ENCODE results near the gene ADCY2. TPM values are rescaled to one million over a fixed set of nuclear protein-coding genes. Genes with fewer than 3 reads are reported as not detected.

The ADCY2 gene
- polyA plus RNA-seq, 1 of the 3 experiments (the other 2 are of a cell fraction), result not detected

DNA sequence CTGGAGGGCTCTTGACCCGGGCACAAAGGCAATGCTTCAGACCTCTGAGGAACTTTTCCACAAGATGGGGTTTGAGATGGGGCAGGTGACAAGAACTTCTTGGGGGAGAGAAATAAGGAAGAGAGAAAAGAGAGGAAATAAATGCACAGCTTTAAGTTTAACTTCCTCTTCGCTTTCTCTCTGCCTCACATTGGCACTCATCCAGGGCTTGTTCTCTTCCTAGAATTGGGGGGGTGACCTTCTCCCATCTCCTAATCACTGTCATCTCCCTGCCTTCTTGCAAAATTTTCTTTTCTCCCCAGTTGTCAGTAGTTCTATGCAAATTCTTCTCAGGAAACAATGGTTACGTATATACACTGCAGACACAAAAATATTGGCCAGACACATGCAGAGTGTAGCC is 19.1 kb upstream of the ADCY2 start:
- Histone ChIP-seq H3K79me2 (ENCODE audit: insufficient read depth) (no peaks in the 10 kb centered on the region), H3K27ac (ENCODE audit: low read depth in 2 of 2, low read length in 1 of 2) (no peak overlapping the region), H2AFZ (ENCODE audit: low read depth) (no peak overlapping the region), H3K4me2 (no peak overlapping the region), H3K4me3 (ENCODE audit: low read depth in 2 of 2, low read length in 1 of 2) (no peak overlapping the region), H3K36me3 (replicated peaks in 1 of 2; ENCODE audit: control insufficient read depth in 1 of 2, insufficient read depth in 2 of 2, low read length in 1 of 2) (no peaks in the 10 kb centered on the region), H3K4me1 (ENCODE audit: control insufficient read depth in 1 of 2, insufficient read depth in 2 of 2, low read depth in 1 of 2, low read length in 1 of 2) (no peaks in the 10 kb centered on the region), H3K9ac (no peak overlapping the region), H3K9me2 (no peaks in the 10 kb centered on the region), H4K20me1 (ENCODE audit: insufficient read depth) (no peaks in the 10 kb centered on the region), H3K27me3 (ENCODE audit: insufficient read depth) (no peaks in the 10 kb centered on the region), H3K9me3 (no peaks in the 10 kb centered on the region), H3F3A (replicated peaks; ENCODE audit: insufficient read depth) (no peaks in the 10 kb centered on the region)
- TF ChIP-seq EZH2phosphoT487 (IDR thresholded peaks at IDR 0.05; ENCODE audit: borderline replicate concordance, low read depth) (no peak), MEF2A (IDR thresholded peaks at IDR 0.05; ENCODE audit: borderline replicate concordance, low read depth) (no peak), POLR2AphosphoS5 (IDR thresholded peaks at IDR 0.05; ENCODE audit: low read depth, low read length) (no peak), ELF1 (IDR thresholded peaks at IDR 0.05) (no peak)
- ChIA-PET POLR2A (no interaction called here), CTCF (no interaction called here)
- DNase-seq, result no peak
- 0% methylated on average over 3 of the region's 3 CpGs for WGBS (ENCODE audit: low lambda C conversion rate)

DNA sequence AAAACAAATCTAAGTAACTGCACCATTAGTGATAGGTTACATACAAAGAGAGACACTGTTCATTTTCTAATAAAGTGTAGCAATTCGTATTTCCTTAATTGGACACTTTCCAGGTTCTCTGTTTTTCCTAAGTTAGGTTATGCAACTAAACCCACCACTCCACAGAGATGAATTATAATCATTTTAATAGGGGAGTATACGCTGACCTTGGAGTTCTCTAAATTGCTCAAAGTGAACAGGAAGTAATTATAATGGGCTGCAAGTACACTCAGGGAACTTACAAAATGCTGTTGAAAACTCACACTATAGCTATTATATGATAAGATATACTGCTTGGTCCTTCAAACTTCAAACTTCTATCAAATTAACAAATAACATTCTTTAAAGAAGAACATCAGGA is 18.2 kb upstream of the ADCY2 start:
- H3K27ac ChIP-seq (ENCODE audit: low read depth in 2 of 2, low read length in 1 of 2), result no peak overlapping the region
- 4% methylated on average over 2 of the region's 2 CpGs for WGBS (ENCODE audit: low lambda C conversion rate)

DNA sequence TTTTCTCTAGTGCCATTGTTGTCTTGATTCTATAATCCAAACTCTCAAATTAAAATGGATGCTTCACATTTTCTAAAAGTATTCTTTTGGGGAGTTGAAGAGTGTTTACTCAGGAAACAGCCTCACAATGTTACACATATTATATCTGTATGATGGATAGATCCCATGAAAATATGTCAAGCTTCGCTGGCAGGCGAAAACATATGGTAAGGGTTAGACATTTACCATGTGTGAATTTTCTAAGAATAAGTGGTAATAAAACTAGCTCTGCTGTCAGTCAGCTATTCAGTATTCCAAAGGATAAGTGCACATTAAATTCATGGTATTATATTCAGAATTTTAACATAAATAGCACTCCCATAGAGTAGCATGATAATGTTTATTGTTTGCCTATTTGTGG is 13.3 kb upstream of the ADCY2 start:
- no peaks in the 10 kb centered on the region for H3K9me3 ChIP-seq
- H3K36me3 ChIP-seq (replicated peaks in 1 of 2; ENCODE audit: control insufficient read depth in 1 of 2, insufficient read depth in 2 of 2, low read length in 1 of 2), result no peaks in the 10 kb centered on the region
- no peaks in the 10 kb centered on the region for H3F3A ChIP-seq (replicated peaks; ENCODE audit: insufficient read depth)
- no peaks in the 10 kb centered on the region for H3K9me2 ChIP-seq
- H4K20me1 ChIP-seq (ENCODE audit: insufficient read depth), result no peaks in the 10 kb centered on the region
- POLR2A ChIA-PET, result no interaction called here
- 2% methylated on average over 2 of the region's 2 CpGs for WGBS (ENCODE audit: low lambda C conversion rate)
- H3K9ac ChIP-seq, result no peak overlapping the region
- no peaks in the 10 kb centered on the region; the same call in 1 of the 2 replicates for H3K27me3 ChIP-seq (ENCODE audit: insufficient read depth)
- no peak overlapping the region for H2AFZ ChIP-seq (ENCODE audit: low read depth)
- CTCF ChIA-PET, result no interaction called here
- no peaks in the 10 kb centered on the region for H3K79me2 ChIP-seq (ENCODE audit: insufficient read depth)
- H3K4me1 ChIP-seq (ENCODE audit: control insufficient read depth in 1 of 2, insufficient read depth in 2 of 2, low read depth in 1 of 2, low read length in 1 of 2), result no peaks in the 10 kb centered on the region
- H3K4me2 ChIP-seq, result no peak overlapping the region
- no peak overlapping the region for H3K27ac ChIP-seq (ENCODE audit: low read depth in 2 of 2, low read length in 1 of 2)
- H3K4me3 ChIP-seq (ENCODE audit: low read depth in 2 of 2, low read length in 1 of 2), result no peak overlapping the region
- DNase-seq, result no peak
- TF ChIP-seq, protein P1, sequence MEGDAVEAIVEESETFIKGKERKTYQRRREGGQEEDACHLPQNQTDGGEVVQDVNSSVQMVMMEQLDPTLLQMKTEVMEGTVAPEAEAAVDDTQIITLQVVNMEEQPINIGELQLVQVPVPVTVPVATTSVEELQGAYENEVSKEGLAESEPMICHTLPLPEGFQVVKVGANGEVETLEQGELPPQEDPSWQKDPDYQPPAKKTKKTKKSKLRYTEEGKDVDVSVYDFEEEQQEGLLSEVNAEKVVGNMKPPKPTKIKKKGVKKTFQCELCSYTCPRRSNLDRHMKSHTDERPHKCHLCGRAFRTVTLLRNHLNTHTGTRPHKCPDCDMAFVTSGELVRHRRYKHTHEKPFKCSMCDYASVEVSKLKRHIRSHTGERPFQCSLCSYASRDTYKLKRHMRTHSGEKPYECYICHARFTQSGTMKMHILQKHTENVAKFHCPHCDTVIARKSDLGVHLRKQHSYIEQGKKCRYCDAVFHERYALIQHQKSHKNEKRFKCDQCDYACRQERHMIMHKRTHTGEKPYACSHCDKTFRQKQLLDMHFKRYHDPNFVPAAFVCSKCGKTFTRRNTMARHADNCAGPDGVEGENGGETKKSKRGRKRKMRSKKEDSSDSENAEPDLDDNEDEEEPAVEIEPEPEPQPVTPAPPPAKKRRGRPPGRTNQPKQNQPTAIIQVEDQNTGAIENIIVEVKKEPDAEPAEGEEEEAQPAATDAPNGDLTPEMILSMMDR (IDR thresholded peaks at IDR 0.05), result no peak
- TF ChIP-seq NFIC (IDR thresholded peaks at IDR 0.05; ENCODE audit: borderline replicate concordance), result no peak
- TF ChIP-seq POLR2AphosphoS5 (IDR thresholded peaks at IDR 0.05; ENCODE audit: low read depth, low read length), result no peak
- no peak for TF ChIP-seq YY1 (IDR thresholded peaks at IDR 0.05; ENCODE audit: low read depth)
- TF ChIP-seq RAD21 (IDR thresholded peaks at IDR 0.05; ENCODE audit: low read length), result no peak
- no peak for TF ChIP-seq SMC3 (IDR thresholded peaks at IDR 0.05; ENCODE audit: low read depth, low read length)
- TF ChIP-seq, protein P2, sequence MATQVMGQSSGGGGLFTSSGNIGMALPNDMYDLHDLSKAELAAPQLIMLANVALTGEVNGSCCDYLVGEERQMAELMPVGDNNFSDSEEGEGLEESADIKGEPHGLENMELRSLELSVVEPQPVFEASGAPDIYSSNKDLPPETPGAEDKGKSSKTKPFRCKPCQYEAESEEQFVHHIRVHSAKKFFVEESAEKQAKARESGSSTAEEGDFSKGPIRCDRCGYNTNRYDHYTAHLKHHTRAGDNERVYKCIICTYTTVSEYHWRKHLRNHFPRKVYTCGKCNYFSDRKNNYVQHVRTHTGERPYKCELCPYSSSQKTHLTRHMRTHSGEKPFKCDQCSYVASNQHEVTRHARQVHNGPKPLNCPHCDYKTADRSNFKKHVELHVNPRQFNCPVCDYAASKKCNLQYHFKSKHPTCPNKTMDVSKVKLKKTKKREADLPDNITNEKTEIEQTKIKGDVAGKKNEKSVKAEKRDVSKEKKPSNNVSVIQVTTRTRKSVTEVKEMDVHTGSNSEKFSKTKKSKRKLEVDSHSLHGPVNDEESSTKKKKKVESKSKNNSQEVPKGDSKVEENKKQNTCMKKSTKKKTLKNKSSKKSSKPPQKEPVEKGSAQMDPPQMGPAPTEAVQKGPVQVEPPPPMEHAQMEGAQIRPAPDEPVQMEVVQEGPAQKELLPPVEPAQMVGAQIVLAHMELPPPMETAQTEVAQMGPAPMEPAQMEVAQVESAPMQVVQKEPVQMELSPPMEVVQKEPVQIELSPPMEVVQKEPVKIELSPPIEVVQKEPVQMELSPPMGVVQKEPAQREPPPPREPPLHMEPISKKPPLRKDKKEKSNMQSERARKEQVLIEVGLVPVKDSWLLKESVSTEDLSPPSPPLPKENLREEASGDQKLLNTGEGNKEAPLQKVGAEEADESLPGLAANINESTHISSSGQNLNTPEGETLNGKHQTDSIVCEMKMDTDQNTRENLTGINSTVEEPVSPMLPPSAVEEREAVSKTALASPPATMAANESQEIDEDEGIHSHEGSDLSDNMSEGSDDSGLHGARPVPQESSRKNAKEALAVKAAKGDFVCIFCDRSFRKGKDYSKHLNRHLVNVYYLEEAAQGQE (IDR thresholded peaks at IDR 0.05; ENCODE audit: low read depth, low read length), result no peak
- TF ChIP-seq RCOR1 (IDR thresholded peaks at IDR 0.05; ENCODE audit: low read length), result no peak
- no peak for TF ChIP-seq TCF12 (IDR thresholded peaks at IDR 0.05)
- TF ChIP-seq JUND (IDR thresholded peaks at IDR 0.05), result no peak
- TF ChIP-seq RFX5 (IDR thresholded peaks at IDR 0.05; ENCODE audit: low read length), result no peak
- no peak for TF ChIP-seq ELF1 (IDR thresholded peaks at IDR 0.05)
- no peak for TF ChIP-seq TAF1 (IDR thresholded peaks at IDR 0.05; ENCODE audit: borderline replicate concordance, low read depth, low read length)

More for the DNA sequence above, 18.2 kb upstream of the ADCY2 start:
- no peak overlapping the region for H3K4me2 ChIP-seq
- no peaks in the 10 kb centered on the region for H3K9me3 ChIP-seq
- no peaks in the 10 kb centered on the region for H3K79me2 ChIP-seq (ENCODE audit: insufficient read depth)
- H3K36me3 ChIP-seq (replicated peaks in 1 of 2; ENCODE audit: control insufficient read depth in 1 of 2, insufficient read depth in 2 of 2, low read length in 1 of 2), result no peaks in the 10 kb centered on the region
- DNase-seq, result no peak
- no peaks in the 10 kb centered on the region for H3K27me3 ChIP-seq (ENCODE audit: insufficient read depth)
- ChIA-PET POLR2A (no interaction called here), CTCF (no interaction called here)
- H3K9ac ChIP-seq, result no peak overlapping the region
- no peak overlapping the region for H3K4me3 ChIP-seq (ENCODE audit: low read depth in 2 of 2, low read length in 1 of 2)
- no peaks in the 10 kb centered on the region for H3K4me1 ChIP-seq (ENCODE audit: control insufficient read depth in 1 of 2, insufficient read depth in 2 of 2, low read depth in 1 of 2, low read length in 1 of 2)
- H3F3A ChIP-seq (replicated peaks; ENCODE audit: insufficient read depth), result no peaks in the 10 kb centered on the region
- TF ChIP-seq EZH2phosphoT487 (IDR thresholded peaks at IDR 0.05; ENCODE audit: borderline replicate concordance, low read depth) (no peak), CHD2 (IDR thresholded peaks at IDR 0.05; ENCODE audit: low read length, partially characterized antibody) (no peak), RCOR1 (IDR thresholded peaks at IDR 0.05; ENCODE audit: low read length) (no peak), MXI1 (IDR thresholded peaks at IDR 0.05; ENCODE audit: low read depth, low read length) (no peak), SMC3 (IDR thresholded peaks at IDR 0.05; ENCODE audit: low read depth, low read length) (no peak)
- no peaks in the 10 kb centered on the region for H4K20me1 ChIP-seq (ENCODE audit: insufficient read depth)
- no peaks in the 10 kb centered on the region for H3K9me2 ChIP-seq
- H2AFZ ChIP-seq (ENCODE audit: low read depth), result no peak overlapping the region

Measured in SK-N-SH (cell line).